COLO668 (cell line): ENCODE data around the gene RPL36AL.

Experiments
- DNase-seq: peaks from one replicate; lab custom pipeline; 2025; ENCODE audit not compliant: unreplicated experiment; lab: John Stamatoyannopoulos, UW

RPL36AL gene

DNA sequence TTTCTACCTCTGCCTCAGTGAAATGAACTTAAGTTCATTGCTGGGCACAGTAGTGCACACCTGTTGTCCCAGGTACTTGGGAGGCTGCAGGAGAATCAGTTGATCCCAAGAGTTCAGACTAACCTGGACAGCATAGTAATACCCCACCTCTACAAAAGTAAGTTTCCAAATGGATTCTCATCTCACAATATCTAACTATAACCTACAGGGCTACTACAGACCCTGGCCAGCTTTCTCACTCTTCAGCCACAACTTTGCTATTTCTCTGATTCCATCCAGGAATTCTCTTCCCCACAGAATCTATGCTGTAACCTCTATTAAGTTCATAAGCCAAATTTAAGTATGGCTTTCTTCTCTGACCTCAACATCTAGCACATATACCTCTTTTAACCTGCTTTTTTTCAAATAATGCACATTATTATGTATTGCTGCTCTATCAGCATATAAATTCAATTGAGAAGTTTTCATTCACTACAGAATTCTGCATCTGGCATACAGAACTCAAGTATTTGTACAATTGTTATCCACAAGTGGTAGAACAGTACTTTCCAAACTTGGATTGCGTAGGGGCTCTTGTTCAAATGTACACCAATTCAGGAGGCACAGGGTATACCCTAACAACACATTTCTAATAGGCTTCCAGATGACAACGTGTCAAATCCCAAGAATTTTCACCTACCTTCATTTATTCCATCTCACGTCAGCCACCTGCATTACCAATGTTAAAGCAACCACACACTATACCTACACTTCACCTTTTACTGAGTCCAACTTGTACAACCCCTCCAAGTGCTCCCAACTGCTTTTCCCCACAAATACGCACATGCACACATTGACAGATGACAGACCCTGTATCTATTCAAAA, 38.1 kb downstream of the RPL36AL start:
- DNase-seq, result no peak

DNA sequence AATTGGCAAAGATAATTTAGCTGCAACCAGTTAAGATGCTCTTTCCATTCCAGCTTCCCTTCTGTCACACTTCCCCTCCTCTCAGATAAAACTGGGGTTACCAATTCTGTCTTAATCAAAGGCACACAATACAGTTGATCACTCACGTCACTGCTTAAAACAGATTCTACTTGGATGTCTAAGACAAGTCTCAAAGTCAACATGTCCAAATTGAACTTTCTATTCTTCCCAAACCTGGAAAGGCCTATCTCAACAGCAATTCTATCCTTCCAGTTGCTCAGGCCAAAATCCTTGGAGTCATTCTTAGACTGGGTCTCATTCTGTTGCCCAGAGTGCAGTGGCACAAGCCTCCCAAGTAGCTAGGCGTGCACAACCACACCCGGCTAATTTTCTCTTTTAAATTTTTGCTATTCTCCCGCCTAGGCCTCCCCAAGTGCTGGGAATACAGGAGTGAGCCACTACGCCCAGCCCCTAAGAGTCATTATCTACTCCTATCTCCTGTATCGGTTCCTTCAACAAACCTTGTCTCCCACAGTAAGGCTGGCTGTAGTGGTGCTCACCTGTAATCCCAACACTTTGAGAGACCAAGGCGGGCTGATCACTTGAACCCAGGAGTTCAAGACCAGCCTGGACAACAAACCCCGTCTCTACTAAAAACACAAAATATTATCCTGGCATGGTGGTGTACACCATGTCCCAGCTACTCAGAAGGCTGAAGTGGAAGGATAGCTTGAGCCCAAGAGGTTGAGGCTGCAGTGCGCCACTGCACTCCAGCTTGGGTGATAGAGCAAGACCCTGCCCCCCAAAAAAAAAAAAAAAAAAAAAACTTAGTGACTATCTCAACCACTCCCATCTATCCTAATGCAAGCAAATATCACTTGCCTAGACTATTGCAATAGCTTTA, 39.0 kb downstream of the RPL36AL start:
- DNase-seq, result no peak

DNA sequence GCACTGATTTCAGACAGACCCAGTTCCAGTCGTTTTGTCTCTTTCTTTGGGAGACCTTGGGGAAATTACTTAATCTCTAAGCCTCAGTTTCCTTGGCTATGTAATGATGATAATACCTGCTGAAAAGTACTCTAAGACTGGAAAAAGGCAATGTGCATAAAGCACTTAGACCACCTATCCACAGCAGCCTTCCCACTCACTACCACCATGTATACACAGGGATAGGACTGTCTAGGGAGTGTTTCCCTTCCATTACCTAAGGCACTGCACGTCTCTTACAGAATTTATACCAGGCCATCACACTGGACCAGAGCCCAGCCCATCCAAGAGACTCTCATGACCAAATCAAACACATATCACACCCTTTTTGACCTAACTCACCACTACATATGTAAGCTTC, 40.6 kb downstream of the RPL36AL start:
- DNase-seq, result no peak

DNA sequence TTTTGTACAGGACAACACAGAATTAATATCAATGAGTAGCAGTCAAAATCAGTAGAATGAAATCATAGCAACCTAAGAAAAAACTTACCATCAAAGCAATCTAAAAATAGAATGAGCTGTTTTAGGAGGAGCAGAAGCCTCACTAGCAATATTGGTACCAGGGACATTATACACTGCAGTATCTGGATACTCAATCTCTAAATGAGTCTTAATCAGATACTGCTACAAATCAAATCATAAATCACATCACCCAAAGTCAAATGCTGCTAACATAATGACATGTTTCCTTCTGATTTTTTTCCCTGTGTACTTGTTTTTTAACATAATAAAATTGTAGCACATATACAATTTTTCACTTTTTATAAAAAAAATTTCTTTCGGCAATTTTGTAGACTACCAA, 42.3 kb downstream of the RPL36AL start:
- DNase-seq, result no peak

DNA sequence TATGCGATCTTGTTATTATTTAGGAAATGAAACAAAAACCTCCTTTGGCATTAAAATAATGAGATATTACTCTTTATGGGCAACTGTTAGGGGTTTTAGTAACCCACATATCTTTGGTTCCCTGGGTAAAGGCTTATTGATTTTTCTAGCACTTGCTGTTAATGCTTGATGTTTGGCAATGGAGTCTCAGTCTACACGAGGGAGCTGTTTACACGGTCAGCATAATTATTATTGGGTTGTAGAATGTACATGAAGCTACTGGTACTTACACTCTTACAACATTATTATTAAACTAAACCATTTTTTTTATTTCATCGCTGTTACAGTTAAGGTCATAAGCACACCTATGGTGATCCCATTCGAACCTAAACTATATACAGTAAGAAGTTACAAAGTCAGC, 46.4 kb downstream of the RPL36AL start:
- DNase-seq, result no peak

DNA sequence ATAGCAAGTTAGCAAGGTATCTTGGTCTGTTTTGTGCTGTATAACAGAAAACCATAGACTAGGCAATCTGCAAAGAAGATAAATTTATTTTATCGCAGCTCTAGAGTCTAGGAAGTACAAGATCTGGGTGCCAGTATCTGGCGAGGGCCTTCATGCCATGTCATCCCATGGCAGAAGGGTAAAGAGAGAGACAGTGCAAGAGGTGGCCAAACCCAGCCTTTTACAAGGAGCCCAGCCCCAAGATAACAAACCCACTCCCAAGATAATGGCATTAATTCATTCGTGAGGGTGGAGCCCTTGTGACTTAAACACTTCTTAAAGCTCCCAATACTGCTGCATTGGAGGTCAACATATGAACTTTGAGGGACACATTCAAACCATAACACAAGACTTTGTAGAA, 51.1 kb downstream of the RPL36AL start:
- no peak for DNase-seq
